Lower leg skin (tissue), 3 donors: Measurements from ENCODE around the gene TLE3.

Source experiments
- CTCF ChIP-seq, 3 donors: fragments of 450-650 bp; IDR thresholded peaks; one replicate each; pipeline ENCODE4 v1.5.1; 2016; ENCODE audit warnings: antibody characterized with exemption in 3 of 3, mild to moderate bottlenecking in 3 of 3, moderate library complexity in 2 of 3
- POLR2A ChIP-seq, 2 donors: fragments of 450-650 bp; IDR thresholded peaks; one replicate each; pipeline ENCODE4 v1.6.1; 2016 to 2017; ENCODE audit warnings: antibody characterized with exemption in 2 of 2, mild to moderate bottlenecking in 1 of 2, moderate library complexity in 1 of 2

GRCh38 chr15:70088455-70088854 lies 9.3 kb downstream of the TLE3 start:
- TF ChIP-seq CTCF (IDR thresholded peaks at IDR 0.05) = no peak
- TF ChIP-seq POLR2A (IDR thresholded peaks at IDR 0.05) = no peak
